Measurements from ENCODE around the gene EMILIN1.

DNA sequence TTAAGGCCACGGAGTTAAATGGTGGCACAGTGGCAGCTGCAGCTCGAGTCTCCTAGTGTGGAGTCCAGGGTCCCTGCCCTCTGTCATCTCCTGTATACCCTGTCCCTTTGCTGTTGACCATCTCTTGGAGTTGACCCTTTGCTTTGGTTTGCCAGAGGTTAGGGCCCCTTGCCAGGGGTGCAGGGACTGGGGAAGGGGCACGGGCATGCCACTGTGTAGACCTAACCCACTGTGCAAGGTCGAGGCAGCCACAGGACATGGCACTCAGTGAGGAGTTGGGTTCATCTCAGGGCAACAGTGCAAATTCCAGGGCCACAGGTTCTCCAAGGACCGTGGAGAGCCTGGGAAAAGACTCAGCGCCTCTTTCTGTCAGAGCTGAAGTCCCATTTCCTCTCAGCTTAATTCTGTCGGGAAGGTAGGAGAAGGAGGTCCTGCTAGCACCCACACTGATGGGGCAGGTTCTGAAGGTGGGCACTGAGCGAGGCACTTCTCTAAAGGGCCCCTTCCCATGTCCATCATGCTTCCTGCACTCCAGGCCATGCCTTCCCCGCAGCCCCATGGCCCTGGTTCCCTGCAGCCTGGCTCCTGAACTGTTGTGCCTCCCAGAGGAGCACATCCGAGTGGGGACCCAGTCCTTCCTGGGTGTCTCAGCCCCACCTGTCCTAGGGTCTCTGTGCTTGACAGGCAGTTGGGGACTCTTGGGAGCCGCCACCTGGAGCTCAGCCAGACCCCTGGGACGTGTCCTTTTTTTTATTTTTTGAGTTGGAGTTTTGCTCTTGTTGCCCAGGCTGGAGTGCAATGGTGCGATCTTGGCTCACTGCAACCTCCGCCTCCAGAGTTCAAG, 10.9 kb downstream of the EMILIN1 start:
- TF ChIP-seq, protein P1, sequence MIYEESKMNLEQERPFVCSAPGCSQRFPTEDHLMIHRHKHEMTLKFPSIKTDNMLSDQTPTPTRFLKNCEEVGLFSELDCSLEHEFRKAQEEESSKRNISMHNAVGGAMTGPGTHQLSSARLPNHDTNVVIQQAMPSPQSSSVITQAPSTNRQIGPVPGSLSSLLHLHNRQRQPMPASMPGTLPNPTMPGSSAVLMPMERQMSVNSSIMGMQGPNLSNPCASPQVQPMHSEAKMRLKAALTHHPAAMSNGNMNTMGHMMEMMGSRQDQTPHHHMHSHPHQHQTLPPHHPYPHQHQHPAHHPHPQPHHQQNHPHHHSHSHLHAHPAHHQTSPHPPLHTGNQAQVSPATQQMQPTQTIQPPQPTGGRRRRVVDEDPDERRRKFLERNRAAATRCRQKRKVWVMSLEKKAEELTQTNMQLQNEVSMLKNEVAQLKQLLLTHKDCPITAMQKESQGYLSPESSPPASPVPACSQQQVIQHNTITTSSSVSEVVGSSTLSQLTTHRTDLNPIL (CRISPR knock-in tag; IDR thresholded peaks at IDR 0.05; ENCODE audit: low read depth): no peak
- TF ChIP-seq ISL1 (CRISPR knock-in tag; IDR thresholded peaks at IDR 0.05) (no peak), ARNTL (CRISPR knock-in tag; IDR thresholded peaks at IDR 0.05; ENCODE audit: borderline replicate concordance, low read depth) (no peak), SNAI2 (CRISPR knock-in tag; IDR thresholded peaks at IDR 0.05) (no peak), CSDC2 (CRISPR knock-in tag; IDR thresholded peaks at IDR 0.05) (no peak), GLIS3 (CRISPR knock-in tag; IDR thresholded peaks at IDR 0.05) (no peak), TOX (CRISPR knock-in tag; IDR thresholded peaks at IDR 0.05; ENCODE audit: borderline replicate concordance) (no peak), OSR1 (CRISPR knock-in tag; IDR thresholded peaks at IDR 0.05) (no peak), ZNF565 (CRISPR knock-in tag; conservative IDR thresholded peaks at IDR 0.05; ENCODE audit: low read depth) (no peak)
- TF ChIP-seq, protein P2, sequence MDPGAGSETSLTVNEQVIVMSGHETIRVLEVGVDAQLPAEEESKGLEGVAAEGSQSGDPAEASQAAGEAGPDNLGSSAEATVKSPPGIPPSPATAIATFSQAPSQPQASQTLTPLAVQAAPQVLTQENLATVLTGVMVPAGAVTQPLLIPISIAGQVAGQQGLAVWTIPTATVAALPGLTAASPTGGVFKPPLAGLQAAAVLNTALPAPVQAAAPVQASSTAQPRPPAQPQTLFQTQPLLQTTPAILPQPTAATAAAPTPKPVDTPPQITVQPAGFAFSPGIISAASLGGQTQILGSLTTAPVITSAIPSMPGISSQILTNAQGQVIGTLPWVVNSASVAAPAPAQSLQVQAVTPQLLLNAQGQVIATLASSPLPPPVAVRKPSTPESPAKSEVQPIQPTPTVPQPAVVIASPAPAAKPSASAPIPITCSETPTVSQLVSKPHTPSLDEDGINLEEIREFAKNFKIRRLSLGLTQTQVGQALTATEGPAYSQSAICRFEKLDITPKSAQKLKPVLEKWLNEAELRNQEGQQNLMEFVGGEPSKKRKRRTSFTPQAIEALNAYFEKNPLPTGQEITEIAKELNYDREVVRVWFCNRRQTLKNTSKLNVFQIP (CRISPR knock-in tag; IDR thresholded peaks at IDR 0.05; ENCODE audit: borderline replicate concordance, low read depth): no peak
- TF ChIP-seq, protein P3, sequence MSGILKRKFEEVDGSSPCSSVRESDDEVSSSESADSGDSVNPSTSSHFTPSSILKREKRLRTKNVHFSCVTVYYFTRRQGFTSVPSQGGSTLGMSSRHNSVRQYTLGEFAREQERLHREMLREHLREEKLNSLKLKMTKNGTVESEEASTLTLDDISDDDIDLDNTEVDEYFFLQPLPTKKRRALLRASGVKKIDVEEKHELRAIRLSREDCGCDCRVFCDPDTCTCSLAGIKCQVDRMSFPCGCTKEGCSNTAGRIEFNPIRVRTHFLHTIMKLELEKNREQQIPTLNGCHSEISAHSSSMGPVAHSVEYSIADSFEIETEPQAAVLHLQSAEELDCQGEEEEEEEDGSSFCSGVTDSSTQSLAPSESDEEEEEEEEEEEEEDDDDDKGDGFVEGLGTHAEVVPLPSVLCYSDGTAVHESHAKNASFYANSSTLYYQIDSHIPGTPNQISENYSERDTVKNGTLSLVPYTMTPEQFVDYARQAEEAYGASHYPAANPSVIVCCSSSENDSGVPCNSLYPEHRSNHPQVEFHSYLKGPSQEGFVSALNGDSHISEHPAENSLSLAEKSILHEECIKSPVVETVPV (CRISPR knock-in tag; IDR thresholded peaks at IDR 0.05): no peak
- TF ChIP-seq, protein P4, sequence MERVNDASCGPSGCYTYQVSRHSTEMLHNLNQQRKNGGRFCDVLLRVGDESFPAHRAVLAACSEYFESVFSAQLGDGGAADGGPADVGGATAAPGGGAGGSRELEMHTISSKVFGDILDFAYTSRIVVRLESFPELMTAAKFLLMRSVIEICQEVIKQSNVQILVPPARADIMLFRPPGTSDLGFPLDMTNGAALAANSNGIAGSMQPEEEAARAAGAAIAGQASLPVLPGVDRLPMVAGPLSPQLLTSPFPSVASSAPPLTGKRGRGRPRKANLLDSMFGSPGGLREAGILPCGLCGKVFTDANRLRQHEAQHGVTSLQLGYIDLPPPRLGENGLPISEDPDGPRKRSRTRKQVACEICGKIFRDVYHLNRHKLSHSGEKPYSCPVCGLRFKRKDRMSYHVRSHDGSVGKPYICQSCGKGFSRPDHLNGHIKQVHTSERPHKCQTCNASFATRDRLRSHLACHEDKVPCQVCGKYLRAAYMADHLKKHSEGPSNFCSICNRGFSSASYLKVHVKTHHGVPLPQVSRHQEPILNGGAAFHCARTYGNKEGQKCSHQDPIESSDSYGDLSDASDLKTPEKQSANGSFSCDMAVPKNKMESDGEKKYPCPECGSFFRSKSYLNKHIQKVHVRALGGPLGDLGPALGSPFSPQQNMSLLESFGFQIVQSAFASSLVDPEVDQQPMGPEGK (CRISPR knock-in tag; IDR thresholded peaks at IDR 0.05; ENCODE audit: borderline replicate concordance): no peak
- TF ChIP-seq, protein P5, sequence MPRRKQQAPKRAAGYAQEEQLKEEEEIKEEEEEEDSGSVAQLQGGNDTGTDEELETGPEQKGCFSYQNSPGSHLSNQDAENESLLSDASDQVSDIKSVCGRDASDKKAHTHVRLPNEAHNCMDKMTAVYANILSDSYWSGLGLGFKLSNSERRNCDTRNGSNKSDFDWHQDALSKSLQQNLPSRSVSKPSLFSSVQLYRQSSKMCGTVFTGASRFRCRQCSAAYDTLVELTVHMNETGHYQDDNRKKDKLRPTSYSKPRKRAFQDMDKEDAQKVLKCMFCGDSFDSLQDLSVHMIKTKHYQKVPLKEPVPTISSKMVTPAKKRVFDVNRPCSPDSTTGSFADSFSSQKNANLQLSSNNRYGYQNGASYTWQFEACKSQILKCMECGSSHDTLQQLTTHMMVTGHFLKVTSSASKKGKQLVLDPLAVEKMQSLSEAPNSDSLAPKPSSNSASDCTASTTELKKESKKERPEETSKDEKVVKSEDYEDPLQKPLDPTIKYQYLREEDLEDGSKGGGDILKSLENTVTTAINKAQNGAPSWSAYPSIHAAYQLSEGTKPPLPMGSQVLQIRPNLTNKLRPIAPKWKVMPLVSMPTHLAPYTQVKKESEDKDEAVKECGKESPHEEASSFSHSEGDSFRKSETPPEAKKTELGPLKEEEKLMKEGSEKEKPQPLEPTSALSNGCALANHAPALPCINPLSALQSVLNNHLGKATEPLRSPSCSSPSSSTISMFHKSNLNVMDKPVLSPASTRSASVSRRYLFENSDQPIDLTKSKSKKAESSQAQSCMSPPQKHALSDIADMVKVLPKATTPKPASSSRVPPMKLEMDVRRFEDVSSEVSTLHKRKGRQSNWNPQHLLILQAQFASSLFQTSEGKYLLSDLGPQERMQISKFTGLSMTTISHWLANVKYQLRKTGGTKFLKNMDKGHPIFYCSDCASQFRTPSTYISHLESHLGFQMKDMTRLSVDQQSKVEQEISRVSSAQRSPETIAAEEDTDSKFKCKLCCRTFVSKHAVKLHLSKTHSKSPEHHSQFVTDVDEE (CRISPR knock-in tag; IDR thresholded peaks at IDR 0.05): no peak
